Fibroblast of skin of scalp (primary cell): ENCODE measurements around the gene DEPDC7.
"Not testable (repeated sequence)": the region's sequence is repeated elsewhere in the genome, so short reads cannot be mapped to it uniquely, and the experiment has no call there.

Experiments used
- DNase-seq: peaks from one replicate; pipeline ENCODE4 v3.0.0-alpha.2; 2013

DEPDC7 gene

DNA sequence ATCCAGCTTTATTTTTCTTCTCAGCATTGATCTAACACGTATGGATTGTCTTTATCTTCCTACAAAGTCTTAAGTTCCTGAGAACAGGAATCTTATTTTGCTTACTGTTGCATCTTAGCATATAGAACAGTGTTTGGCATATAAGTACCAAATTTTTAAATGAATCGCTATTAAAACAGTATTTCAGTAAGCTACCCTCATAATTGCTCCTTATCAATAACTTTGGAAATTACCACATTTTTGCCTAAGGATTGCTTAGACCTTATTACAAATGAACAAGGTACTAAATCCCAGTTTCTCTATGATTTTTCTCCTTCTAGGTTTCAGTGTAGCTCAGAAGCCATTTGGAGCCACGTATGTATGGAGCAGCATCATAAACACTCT is 9.7 kb downstream of the DEPDC7 start:
- DNase-seq = no peak

DNA sequence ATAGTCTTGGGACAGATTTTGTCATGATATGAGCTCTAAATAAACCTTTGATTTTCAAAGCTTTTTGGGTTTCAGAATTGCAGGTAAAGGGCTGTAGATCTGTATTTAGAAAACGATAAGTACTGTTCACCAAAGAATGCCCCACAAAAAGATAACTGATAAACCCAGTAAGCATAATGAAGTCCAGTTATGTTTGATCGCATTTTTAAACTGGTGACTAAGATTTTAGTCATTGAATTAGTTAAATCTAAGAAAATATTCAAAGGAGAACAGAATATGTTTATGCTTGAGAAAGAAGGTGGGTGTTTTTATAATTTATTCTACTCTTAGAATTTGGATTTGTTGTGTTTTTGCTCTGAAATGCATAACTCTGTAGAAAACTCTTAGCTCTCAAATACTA is 11.6 kb downstream of the DEPDC7 start:
- DNase-seq = no peak

DNA sequence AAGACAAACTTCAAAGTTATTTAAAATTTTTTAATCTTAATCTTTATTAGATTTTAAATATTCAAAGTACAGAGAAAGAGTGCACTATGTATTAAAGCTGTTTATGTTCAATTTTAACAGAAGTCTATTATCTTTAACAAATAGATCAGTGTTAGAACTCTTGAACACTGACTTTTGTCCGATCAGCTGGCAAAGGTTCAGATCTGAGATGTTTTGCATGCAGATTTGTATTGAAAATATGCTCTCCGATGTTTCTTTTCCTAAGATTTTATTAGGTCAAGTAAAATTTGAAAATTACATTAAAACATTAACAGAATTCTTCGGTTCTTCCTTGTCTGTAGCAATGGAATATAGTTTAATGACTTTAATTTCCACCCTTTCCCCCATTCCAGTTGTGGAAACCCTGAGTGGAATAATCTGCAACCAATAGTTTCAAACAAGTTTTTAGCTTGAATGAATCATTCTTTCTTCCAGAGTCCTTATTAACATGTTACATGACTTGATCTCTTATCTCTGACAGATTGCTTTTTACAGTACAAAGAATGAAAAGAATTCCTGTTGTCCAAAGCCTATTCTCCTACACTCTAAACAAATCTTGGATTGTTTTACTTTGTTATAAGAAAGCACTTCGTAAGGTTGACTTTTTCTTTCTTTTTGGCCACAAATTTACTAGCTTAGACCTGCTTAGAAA is 12.3 kb downstream of the DEPDC7 start:
- no peak for DNase-seq

DNA sequence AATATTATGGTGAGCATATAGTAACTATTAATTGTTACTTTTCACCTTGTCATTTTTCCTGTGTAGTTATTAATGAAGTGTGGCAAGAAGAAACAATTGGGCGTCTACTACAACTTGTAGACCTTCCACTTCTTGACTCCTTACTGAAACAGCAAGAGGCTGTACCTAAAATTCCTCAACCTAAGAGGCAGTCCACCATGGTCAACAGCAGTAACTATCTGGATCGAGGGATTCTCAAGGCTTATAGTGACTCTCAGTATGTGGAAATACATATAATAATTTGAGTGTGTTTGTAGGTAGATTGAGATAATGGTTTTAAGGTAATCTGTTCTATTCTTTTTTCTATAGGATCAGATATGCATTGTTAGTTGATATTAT is 12.8 kb downstream of the DEPDC7 start:
- no peak for DNase-seq

DNA sequence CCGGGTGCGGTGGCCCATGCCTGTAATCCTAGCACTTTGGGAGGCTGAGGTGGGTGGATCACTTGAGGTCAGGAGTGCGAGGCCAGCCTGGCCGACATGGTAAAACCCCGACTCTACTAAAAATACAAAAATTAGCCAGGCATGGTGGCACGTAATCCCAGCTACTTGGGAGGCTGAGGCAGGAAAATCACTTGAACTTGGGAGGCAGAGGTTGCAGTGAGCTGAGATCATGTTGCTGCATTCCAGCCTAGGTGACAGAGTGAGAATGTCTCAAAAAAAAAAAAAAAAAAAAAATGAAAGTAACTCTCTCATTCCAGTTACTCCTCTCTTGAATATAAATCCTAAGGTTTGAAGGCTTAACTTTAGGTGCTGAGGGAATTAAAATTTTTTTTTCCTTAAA is 13.5 kb downstream of the DEPDC7 start:
- not testable (repeated sequence) for DNase-seq

DNA sequence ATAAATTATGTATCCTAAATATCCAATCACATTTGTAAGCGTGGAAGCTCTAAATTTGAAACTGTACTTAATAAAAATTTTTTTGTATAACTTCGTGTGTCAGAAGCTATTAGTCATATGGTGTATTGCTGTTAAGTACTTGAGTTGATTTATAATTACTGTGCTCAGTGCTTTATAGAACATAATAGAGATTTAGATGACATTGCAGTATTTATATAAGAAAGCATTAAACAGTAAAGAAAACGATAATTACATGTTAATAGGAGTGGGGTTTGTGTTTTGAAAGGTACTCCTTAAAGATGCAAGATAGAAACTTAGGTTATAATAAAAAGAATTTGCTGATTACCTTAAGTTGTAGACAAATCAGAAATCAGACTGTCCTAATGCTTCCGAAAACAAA is 17.8 kb downstream of the DEPDC7 start:
- DNase-seq = no peak

DNA sequence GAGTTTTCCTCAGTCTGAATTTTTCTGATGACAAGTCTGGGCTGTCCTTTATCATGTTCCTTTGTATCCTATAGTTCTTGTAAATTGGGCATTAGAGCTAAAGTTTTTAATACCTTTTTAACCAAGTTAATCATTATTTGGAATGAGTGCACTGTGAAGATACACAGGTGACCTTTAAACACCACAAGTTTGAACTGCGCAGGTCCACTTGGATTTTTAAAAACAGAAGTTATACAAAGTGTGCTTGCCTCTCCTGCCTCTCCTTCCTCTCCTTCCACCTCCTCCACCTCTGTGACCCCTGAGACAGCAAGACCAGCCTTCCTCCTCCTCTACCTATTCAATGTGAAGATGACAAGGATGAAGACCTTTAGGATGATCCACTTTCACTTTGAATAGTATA is 19.3 kb downstream of the DEPDC7 start:
- DNase-seq = no peak

DNA sequence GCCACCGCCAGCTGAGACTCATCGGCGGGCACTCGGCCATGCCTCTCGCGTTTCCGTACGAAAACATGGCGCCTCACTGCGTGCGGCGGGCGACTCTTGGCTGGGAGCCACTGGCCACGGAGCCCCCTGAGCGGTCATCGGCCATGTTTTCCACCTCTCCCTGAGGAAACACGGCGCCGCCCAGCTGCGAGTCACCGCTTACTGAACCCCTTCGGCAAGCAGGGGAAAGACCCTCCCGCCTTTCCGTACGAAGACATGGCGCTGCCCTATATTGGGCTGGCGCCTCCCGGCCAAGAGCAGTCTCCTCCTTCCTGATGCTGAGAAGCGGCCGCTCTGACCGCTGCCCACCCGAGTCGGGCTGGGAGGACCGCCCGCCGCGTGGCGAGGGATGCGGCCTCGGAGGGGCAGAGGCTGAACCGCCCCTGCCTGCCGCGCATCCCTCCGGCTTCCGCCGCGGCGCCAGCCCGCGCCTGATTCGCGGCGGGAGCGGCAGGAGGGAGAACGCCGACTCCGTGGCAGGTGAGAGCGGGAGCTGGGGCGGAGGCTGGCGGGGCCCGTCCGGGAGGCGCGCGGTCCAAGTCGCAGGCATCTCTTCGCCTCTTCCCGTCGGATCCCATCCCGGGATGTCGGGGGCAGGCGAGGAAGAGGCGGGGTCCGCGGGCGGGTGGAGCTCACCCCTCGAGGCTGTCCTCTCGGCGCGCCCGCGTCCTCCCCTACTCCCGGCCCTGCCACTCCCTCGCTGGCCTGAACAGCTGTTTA is 23.8 kb downstream of the DEPDC7 start, which contains the start of gene TCP11L1:
Gene TCP11L1, plus strand, starts transcription at position 299 of the 759 bp plus-strand sequence. CDS start 4,202 bp downstream, outside the sequence.
- DNase-seq = peak; percentile 96

DNA sequence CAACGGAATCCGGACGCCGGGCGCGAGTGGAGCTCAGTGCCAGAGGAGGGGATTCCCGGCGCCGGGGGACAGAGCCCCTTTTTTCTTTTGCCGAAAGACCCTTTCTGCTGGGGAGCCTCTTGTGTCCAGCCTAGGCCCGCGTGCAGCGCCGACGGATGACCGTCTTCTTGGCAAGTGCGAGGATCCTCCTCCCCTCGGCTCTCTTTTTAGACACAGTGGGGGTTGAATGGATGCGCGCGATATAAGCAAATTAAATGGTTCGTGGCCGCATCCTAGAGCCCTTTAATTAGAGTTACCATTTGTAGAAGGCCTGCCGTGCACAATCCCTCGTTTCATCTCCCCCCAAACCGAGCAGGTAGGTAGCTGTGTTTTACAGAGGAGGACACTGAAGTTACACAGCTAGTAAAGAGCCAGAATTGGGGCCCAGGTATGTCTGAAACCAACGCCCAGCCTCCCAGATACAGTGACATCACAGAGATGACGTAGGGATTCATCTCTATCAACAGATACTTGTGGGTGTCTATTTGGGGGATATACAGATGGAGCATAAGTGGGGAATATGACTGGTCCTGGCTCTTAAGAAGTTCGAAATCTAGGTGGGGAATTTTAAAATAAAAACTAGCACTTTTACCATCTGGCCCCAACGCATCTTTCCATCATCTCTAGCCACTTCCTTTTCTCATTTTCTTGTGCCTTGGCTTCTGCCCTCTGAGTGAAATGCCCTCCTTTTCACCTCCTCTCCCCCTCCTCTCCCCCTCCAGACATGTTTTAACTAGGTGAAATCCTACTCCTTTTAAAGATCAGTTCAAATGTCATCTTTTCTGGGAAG is 24.6 kb downstream of the DEPDC7 start:
- DNase-seq = no peak

DNA sequence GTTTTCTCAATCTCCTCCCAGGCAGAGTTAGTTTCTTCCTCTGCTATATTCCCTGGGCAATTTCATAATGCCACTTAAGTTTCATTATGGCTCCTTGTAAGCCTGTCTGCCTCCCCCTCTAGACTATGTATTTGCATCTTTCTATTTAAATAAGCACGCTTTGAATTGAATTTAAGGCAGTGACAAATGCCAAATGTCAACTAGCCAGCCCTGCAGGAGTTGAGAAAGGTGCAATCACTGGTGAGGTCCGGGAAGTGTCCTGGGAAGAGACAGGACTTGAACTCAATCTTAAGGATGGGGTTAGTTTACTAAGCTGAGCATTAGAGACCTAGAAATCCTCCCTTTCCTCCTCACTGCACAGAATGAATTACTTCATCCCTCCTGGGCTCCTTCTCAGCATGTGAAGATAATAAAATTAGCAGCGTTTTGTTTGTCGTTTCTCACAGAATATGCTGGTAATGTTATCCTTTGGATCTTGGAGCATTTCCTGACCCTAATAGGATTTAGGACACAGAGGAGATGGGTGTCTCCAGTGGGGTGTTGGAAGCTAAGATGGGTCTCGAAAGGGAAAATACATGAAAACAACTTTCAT is 25.3 kb downstream of the DEPDC7 start:
- DNase-seq = no peak

DNA sequence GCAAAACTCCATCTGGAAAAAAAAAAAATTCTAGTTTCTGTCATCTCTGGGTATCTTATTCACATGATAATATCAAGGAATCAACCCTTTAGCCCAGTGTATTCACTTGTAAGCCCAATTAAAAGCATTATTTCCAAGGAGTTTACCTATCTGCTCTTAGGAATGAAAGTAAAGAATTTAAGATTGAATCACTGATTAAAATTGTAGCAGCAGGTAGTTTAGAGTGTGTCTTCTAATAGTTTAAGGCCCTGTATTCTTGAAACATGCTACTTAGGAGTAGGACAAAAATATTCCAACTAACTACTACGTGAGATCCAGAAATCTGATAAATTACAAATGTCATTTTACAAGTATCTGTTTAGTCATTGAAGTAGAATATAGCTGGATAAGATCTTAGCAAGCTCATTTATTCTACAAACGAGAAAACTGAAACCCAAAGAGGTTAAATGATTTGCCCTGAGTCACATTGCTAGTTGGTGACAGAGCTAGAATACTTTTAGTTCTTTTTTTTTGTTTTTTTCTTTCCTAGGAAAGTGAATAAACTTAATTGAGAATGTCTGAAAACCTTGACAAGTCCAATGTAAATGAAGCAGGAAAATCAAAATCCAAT is 27.6 kb downstream of the DEPDC7 start:
- no peak for DNase-seq

DNA sequence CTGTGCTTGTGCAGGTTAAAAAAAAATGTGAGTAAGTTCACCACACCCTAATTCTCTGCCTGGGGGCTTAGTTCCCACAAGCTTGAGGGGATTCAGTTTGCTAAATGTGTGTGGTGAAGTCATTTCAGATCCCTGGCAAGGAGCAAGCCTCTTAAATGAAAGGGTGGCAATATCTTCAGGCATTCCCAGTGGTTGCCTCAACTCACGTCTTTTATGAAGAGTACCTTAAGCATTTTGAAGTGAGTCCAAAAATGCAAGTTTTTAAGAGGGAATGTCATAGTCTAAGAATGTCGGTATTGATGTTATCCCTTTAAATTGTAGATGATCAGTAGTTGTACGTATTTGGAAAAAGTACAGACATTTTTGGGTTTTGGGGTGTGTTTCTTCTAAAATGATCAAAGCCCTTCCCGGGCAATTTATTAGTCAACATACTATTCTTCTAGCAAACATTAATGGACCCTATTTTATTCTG is 28.6 kb downstream of the DEPDC7 start:
- no peak for DNase-seq

DNA sequence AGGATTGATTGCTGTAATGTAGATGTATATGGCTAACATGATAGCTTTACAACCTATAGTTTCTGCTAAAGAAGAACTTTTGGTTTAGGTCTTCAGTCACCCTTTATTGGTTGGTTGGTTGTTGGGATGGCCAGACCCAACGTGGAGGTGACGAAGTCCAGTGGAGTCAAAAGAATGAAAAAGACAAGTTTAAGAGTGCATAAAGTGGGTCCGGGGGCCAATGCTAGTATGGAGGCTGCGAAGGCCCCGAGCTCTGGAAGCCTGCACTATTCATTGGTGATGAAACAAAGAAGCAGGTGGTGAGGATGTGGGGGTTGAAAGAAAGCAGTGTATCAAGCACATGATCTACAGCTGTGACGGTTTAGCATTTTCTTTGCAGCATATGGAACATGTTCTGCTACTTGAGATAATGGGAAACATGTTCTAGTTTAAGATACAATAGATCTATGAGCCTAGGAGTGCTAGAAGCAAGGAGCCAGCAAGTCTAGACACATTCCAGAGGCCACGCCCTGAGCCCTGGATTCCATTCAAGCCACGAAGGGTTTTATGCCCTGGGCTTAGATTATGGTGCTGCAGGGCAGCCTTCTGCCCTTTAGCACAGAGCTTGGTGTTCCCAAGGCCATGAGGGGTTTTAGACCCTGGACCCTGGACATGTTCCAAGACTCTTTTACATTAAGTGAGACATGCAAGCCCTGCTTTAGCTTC is 30.0 kb downstream of the DEPDC7 start:
- peak; percentile 42 for DNase-seq

DNA sequence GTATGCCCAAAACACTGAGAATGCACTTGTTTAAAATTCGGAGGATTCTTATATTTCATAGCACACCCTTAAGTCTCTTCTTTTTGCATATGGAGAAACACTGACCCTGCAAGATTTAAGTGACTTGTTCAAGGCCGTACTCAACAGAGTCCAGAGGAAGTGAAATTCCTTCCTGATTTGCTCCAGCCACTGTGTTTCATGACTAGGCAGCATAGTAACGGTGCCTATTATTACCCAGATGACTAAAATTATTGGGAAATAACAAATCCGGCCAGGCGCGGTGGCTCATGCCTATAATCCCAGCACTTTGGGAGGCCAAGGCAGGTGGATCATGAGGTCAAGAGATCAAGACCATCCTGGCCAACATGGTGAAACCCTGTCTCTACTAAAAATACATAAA is 33.0 kb downstream of the DEPDC7 start:
- DNase-seq = not testable (repeated sequence)

DNA sequence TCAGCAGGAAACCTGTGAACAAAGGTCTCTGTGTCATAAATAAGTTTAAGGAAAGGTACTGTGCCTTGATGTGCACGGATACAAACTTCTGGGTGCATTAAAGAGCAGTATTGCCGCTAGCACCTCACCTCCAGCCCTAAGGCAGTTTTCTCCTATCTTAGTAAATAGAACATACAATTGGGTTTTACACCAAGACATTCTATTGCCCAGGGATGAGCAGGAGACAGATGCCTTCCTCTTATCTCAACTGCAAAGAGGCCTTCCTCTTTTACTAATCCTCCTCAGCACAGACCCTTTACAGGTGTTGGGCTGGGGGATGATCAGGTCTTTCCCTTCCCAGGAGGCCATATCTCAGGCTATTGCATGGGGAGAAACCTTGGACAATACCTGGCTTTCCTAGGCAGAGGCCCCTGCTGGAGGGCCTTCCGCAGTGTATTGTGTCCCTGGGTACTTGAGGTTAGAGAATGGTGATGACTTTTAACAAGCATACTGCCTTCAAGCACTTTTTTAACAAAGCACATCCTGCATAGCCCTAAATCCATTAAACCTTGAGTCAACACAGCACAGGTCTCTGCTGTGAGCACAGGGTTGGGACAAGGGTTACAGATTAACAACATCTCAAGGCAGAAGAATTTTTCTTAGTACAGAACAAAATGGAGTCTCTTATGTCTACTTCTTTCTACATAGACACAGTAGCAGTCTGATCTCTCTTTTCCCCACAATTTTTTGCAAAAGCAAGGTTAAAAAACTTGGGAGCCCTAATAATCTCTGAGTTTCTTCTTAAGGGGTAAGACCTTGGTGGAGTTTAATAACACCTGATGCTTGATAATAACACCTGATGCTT is 34.1 kb downstream of the DEPDC7 start:
- not testable (repeated sequence) for DNase-seq

DNA sequence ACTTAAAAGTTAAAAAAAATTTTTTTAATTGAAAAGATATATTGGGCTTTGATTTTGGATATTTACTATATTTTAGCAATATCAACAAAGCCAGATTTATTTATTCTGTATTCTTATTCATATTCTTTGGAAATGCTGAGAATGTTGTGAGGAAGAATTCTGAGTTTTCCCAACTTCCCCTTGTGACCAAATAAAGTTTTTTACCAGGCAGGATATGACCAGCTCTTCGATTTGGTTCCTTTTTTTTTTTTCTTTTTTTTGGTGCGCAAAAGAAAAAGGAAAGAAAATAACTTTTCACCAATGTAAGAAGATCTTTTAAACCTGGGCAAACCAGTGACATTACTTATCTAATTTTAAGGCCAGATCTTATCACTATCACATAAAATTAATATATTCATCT is 36.6 kb downstream of the DEPDC7 start:
- no peak for DNase-seq

DNA sequence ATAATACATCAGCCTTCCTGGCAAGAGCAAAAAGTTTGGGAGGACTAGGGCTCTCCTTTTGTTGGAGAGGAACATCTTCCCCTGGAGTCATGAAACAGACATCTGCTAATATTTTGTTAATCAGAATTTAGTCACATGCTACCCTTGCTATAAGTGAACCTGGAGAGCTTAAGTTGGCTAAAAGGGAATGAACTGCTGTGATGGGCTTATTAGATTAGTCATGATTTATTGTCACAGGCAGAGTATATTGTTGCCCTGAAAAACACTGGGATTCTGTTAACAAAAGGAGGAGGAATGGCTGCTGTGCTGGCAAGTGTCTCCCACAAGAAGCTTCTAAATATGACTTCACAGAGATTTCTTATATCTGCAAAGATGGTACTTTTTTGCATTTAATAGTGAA is 39.7 kb downstream of the DEPDC7 start:
- DNase-seq = no peak

DNA sequence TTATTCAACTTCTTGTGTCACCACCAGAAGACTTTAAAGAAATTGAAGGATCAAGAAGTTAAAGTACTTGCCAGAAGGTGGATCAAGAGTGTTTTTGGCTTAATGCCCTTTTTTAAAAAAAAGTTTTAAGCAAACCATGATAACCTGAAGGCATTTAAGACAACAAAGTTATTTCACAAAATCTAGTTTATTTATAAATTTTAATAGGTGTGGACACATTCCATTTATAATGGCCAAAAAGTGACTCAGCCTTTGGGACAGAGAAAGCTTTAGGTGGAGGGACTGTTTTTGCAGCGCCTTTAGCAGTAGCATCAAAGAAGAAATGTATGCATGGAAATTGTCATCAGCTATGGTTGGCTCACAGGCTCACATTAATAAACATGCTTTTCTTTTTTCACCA is 41.6 kb downstream of the DEPDC7 start:
- DNase-seq = no peak

DNA sequence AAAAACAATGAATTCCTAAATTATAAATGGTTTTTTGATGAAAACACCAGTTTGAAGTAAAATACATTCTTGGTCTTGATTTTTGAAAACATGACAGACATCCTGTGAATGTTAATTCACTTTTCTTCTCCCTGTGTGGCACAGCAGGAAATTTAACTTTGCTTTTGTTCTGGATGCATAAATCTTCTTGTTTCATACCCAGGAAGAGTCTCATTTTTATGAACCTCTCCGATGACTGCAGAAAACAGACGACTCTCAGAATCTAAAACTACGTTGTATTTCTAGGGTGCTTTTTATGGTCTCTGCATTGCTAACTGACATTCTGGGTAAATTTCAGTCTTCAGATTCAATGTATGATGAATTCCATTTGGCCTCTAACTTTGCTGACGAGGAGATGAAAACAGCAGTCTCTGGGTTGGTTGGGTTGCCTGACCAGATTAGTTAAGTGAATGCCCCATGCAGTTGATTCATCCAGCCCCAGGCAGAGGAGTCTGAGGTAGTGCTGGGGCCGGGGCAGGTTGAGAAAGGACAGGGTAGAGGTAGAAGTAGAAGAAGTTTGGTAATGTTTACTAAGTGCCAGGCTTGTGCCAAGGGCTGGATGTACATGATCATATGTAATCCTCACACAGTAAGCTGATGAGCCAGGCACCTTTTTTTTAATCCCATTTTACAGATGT is 43.8 kb downstream of the DEPDC7 start:
- DNase-seq = no peak

DNA sequence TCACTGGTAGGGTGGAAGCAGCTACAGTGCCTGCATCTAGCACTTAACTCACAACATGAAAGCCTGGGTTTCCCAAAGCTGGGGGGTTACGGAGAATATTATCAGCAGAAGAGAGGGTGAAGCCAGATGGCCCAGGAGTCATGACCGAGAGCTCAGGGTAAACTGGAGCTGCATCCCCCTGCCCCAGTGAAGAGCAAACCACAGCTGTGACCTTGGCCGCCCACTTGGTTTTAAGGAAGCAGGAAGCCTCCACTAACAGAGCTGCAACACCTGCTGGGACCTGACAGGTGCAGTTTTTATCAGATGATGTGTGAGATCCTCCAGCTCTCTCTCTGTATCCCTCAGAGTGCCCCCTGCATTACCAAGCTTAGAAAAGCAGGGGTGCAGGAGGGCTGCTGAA is 44.6 kb downstream of the DEPDC7 start:
- no peak for DNase-seq
